Tibial artery (tissue), 4 donors: ENCODE data around the gene DYNC1I2.
A peak's percentile ranks its signal among the peaks of the same experiment; 100 is the strongest.

ENCODE experiments used
- DNase-seq, 2 donors: peaks; one replicate each; pipeline ENCODE4 v3.0.0-alpha.2; 2019
- H3K27ac ChIP-seq, 2 donors: fragments of 200-600 bp; sonication (generic) in 1 of 2; 1 replicate in 1 of 2; 2 replicates in 1 of 2; pipeline ENCODE4 v1.5.1; 2018 to 2019; ENCODE audit warnings: mild to moderate bottlenecking in 1 of 2
- H3K27me3 ChIP-seq, 2 donors: fragments of 200-600 bp; sonication (generic) in 1 of 2; one replicate each; pipeline versions ENCODE4 v1.5.1 to v1.6.0; 2016 to 2019
- H3K36me3 ChIP-seq, 3 donors: fragments of 200-600 bp; sonication (generic) in 2 of 3; one replicate each; pipeline ENCODE4 v1.5.1; 2016 to 2019; ENCODE audit warnings: mild to moderate bottlenecking in 2 of 3
- H3K4me1 ChIP-seq, 4 donors: fragments of 200-600 bp; sonication (generic) in 2 of 4; 1 replicate in 3 of 4; 2 replicates in 1 of 4; pipeline ENCODE4 v1.5.1; 2016 to 2019
- H3K4me3 ChIP-seq, 2 donors: fragments of 200-600 bp; sonication (generic) in 1 of 2; 1 replicate in 1 of 2; 2 replicates in 1 of 2; pipeline ENCODE4 v1.5.1; 2018 to 2019; ENCODE audit warnings: mild to moderate bottlenecking in 2 of 2
- H3K9me3 ChIP-seq, 3 donors: fragments of 200-600 bp; sonication (generic) in 1 of 3; one replicate each; pipeline ENCODE4 v1.5.1; 2016 to 2019
- intact Hi-C: fragments of 100-400 bp; cut with DNase I; formaldehyde crosslinking; loops from one replicate; pipeline ENCODE4 v1.15.0; 2023; ENCODE audit warnings: low total_unique reads
- TF ChIP-seq, protein P1 (sequence below), 2 experiments: fragments of 200-600 bp in 1 of 2; fragments of 450-650 bp in 1 of 2; IDR thresholded peaks; one replicate each; pipeline ENCODE4 v1.5.1; 2017 to 2019; ENCODE audit warnings: antibody characterized with exemption in 2 of 2, mild to moderate bottlenecking in 1 of 2, moderate library complexity in 1 of 2

Gene DYNC1I2

DNA sequence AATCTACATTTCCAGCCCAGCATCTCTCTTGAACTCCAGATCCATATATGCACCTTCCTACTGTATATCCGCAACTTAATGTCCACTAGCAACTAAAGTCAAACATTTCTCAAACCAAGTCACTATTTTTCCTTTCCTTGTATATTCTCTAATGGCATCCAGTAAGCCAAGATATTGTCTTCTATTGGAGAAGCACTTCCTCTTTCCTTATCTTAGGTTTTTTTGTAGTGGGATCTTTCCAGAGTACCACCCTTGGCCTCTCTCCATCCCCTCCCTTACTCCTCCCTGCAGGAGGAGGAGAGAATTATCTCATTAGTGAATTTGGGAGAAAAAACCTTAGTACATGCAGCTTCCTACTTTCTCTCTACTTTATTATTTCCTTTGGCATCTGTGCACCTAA is 8.7 kb upstream of the DYNC1I2 start:
- Histone ChIP-seq H3K36me3 (no peaks in the 10 kb centered on the region), H3K4me1 (no peaks in the 10 kb centered on the region), H3K9me3 (no peaks in the 10 kb centered on the region), H3K4me3 (no peak overlapping the region), H3K27me3 (no peaks in the 10 kb centered on the region), H3K27ac (no peak overlapping the region)
- intact Hi-C loops: no loop called here
- TF ChIP-seq, protein P1, sequence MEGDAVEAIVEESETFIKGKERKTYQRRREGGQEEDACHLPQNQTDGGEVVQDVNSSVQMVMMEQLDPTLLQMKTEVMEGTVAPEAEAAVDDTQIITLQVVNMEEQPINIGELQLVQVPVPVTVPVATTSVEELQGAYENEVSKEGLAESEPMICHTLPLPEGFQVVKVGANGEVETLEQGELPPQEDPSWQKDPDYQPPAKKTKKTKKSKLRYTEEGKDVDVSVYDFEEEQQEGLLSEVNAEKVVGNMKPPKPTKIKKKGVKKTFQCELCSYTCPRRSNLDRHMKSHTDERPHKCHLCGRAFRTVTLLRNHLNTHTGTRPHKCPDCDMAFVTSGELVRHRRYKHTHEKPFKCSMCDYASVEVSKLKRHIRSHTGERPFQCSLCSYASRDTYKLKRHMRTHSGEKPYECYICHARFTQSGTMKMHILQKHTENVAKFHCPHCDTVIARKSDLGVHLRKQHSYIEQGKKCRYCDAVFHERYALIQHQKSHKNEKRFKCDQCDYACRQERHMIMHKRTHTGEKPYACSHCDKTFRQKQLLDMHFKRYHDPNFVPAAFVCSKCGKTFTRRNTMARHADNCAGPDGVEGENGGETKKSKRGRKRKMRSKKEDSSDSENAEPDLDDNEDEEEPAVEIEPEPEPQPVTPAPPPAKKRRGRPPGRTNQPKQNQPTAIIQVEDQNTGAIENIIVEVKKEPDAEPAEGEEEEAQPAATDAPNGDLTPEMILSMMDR (IDR thresholded peaks at IDR 0.05): no peak
- no peak for DNase-seq

DNA sequence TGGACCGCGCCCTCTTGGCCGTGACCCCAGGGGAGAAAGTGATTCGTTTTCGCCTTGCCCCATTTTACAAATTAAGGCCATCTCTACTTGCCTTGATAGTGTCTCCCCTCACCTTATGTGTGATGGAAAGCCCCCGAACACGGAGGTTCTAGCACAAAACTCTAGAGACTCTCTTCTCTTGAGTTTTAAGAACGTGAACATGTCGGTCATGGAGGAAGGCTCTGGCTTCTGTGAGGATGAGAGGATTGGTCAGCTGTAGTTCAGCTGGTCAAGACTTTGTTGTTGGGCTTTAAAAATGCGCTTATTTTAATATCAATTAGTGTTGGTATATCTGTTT is 828 bp downstream of the DYNC1I2 start:
- peak overlapping the region; percentile 79 to 81 for H3K4me3 ChIP-seq
- no peaks in the 10 kb centered on the region for H3K9me3 ChIP-seq
- H3K27me3 ChIP-seq: no peaks in the 10 kb centered on the region
- peak overlapping the region; percentile 87 to 89 for H3K27ac ChIP-seq
- intact Hi-C loops: no loop called here
- DNase-seq: no peak
- peaks cover 0 to 31% (median 9%) of the 10 kb centered on the region in 4 donors for H3K4me1 ChIP-seq
- TF ChIP-seq, protein P1 (IDR thresholded peaks at IDR 0.05): no peak
- H3K36me3 ChIP-seq: peaks cover 3 to 11% (median 9%) of the 10 kb centered on the region in 3 donors

DNA sequence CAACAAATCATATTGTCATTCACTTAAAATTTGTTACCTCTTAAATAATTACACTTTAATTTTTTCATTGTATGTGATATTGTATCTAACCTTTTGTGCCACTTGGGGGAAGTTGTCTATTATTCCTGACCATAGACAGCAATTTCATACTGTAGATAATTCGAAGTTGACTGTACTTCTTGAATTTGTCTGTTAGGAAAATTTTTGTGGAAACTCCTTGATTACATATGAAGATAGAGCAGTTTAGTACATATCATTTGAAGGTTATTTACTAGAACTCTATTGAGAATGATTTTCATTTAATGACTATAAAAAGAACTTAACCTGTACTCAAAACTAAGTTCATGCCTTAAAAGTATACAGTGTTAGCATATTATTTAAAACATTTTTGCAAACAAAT is 5.1 kb downstream of the DYNC1I2 start:
- TF ChIP-seq, protein P1 (IDR thresholded peaks at IDR 0.05): no peak
- no peaks in the 10 kb centered on the region for H3K27me3 ChIP-seq
- no peak overlapping the region for H3K4me3 ChIP-seq
- no peak overlapping the region for H3K27ac ChIP-seq
- H3K36me3 ChIP-seq: peaks cover 18 to 44% (median 28%) of the 10 kb centered on the region in 3 donors
- H3K9me3 ChIP-seq: no peaks in the 10 kb centered on the region
- peaks cover 0 to 31% (median 9%) of the 10 kb centered on the region in 4 donors for H3K4me1 ChIP-seq
- DNase-seq: no peak
- intact Hi-C loops: no loop called here

DNA sequence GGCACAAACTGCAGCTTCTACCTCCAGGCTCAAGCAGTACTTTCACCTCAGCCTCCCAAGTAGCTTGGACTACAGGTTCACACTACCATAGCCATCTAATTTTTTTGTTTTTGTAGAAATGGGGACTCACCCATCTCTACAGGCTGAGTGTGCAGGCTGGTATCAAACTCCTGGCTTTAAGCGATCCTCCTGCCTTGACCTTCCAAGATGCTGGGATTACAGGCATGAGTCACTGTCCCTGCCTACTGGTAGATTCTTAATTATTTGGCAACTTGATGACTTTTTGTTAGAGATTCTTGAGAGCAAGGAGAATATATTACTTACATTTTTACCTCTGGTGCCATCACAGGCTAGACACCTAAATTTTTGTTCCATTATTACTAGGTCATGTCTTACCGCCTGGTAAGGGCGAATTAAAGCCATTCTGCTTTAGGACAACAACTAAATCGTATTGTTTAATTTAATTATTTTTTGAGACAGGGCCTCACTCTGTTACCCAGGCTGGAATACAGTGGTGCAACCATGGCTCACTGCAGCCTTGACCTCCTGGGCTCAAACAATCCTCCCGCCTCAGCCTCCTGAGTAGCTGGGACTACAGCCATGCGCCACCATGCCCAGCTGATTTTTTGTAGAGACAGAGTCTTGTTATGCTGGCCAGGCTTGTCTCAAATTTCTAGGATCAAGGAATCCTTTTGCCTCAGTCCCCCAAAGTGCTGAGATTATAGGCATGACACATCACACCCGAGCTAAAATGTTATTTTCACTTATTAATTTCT is 15.7 kb downstream of the DYNC1I2 start:
- intact Hi-C loops: loop anchor here (10.0 kb wide), 1 partner anchor 402 kb away; the partner anchor contains the start of gene DLX2
- no peaks in the 10 kb centered on the region for H3K9me3 ChIP-seq
- H3K27me3 ChIP-seq: no peaks in the 10 kb centered on the region
- DNase-seq: no peak
- H3K4me1 ChIP-seq: peaks cover 0 to 13% (median 7%) of the 10 kb centered on the region in 4 donors
- TF ChIP-seq, protein P1 (IDR thresholded peaks at IDR 0.05): no peak
- no peak overlapping the region for H3K27ac ChIP-seq
- no peak overlapping the region for H3K4me3 ChIP-seq
- H3K36me3 ChIP-seq: peaks cover 0 to 19% (median 11%) of the 10 kb centered on the region in 3 donors

DNA sequence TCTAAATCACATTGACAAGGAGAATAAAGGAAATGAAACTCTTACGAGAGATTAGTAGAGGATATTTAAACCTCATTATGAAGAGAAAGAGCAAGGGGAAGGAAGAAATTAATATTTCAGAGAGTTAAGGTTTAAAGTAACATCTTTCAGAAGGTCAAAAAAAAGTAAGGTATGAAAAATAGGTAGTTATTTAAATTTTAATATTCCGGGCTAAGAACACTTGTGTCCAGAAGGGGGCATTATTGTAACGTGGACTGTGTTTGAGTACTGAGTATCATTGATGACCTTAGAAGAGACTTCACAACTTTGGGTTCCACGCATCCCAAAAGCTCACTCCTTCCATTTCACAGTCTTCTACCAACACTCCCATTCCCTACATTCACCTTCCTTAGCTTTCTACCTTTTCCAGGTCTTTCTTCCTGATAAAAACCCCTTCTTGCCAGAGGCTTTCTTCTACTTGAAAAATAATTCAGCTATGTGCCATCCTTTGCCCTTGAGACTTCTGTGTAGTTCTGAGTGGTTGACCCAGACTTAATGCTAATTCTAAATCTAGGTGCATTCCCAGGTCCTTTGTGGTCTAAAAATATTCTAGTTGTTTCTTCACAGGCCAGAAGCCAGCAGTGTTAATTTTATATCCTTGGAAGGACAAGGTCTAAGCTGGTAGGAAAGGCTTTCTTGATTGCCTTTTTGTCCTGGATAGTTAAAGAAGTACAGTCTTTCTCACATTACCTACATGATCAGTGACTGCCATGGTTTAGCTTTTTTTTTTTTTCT is 16.5 kb downstream of the DYNC1I2 start:
- Histone ChIP-seq H3K27ac (no peak overlapping the region), H3K4me1 (peaks cover 0 to 13% (median 7%) of the 10 kb centered on the region in 4 donors), H3K9me3 (no peaks in the 10 kb centered on the region), H3K36me3 (peaks cover 0 to 17% (median 11%) of the 10 kb centered on the region in 3 donors), H3K4me3 (no peak overlapping the region), H3K27me3 (no peaks in the 10 kb centered on the region)
- no peak for DNase-seq
- intact Hi-C loops: loop anchor here (10.0 kb wide), 1 partner anchor 401 kb away; the partner anchor contains the start of gene DLX2
- TF ChIP-seq, protein P1 (IDR thresholded peaks at IDR 0.05): peak; percentile 10 to 28
